Vagina (tissue), 2 donors: ENCODE results near the gene ANKZF1. TPM values are rescaled to one million over a fixed set of nuclear protein-coding genes. Genes with fewer than 3 reads are reported as not detected.

ENCODE experiments used
- DNase-seq, 2 donors: peaks; one replicate each; pipeline ENCODE4 v3.0.0-alpha.2; 2017; ENCODE audit errors: extremely low spot score in 2 of 2
- H3K27ac ChIP-seq: fragments of 200-600 bp; sonication (generic); one replicate; pipeline ENCODE4 v1.5.1; 2019
- H3K27me3 ChIP-seq: fragments of 200-600 bp; sonication (generic); one replicate; pipeline ENCODE4 v1.5.1; 2019
- H3K36me3 ChIP-seq, 2 donors: fragments of 200-600 bp; sonication (generic); one replicate each; pipeline ENCODE4 v1.5.1; 2017 to 2019
- H3K4me1 ChIP-seq: fragments of 200-600 bp; sonication (generic); one replicate; pipeline ENCODE4 v1.5.1; 2019
- H3K4me3 ChIP-seq, 2 donors: fragments of 200-600 bp; sonication (generic); 1 replicate in 1 of 2; 2 replicates in 1 of 2; pipeline ENCODE4 v1.5.1; 2016 to 2019
- H3K9me3 ChIP-seq: fragments of 200-600 bp; sonication (generic); one replicate; pipeline ENCODE4 v1.5.1; 2019
- POLR2A ChIP-seq, 2 donors: fragments of 450-650 bp; IDR thresholded peaks; one replicate each; pipeline ENCODE4 v1.6.1; 2017; ENCODE audit warnings: antibody characterized with exemption in 2 of 2, mild to moderate bottlenecking in 2 of 2, moderate library complexity in 2 of 2
- POLR2AphosphoS5 ChIP-seq, 2 donors: sonication (generic); formaldehyde crosslinking; IDR thresholded peaks; one replicate each; pipeline ENCODE4 v1.9.0; 2017; ENCODE audit warnings: antibody characterized with exemption in 2 of 2, mild to moderate bottlenecking in 2 of 2, low read depth in 1 of 2; ENCODE audit not compliant: insufficient read depth in 1 of 2
- intact Hi-C: fragments of 100-400 bp; cut with DNase I; formaldehyde crosslinking; loops from one replicate; pipeline ENCODE4 v1.15.1; 2023
- total RNA-seq: library from RNA; depleted of rRNA; stranded (reverse); fragments of >200 nt; gene quantifications from one replicate; pipeline ENCODE4 v1.2.3, GENCODE V29; 2016
- TF ChIP-seq, protein P1 (sequence below), 3 experiments: fragments of 450-650 bp in 2 of 3; fragments of 200-600 bp in 1 of 3; sonication (generic) in 1 of 3; IDR thresholded peaks; one replicate each; pipeline ENCODE4 v1.5.1; 2017 to 2019; ENCODE audit warnings: antibody characterized with exemption in 3 of 3, mild to moderate bottlenecking in 2 of 3, moderate library complexity in 2 of 3

The ANKZF1 gene
- total RNA-seq, 1 donor from 2014 or later: 98.7 TPM

DNA sequence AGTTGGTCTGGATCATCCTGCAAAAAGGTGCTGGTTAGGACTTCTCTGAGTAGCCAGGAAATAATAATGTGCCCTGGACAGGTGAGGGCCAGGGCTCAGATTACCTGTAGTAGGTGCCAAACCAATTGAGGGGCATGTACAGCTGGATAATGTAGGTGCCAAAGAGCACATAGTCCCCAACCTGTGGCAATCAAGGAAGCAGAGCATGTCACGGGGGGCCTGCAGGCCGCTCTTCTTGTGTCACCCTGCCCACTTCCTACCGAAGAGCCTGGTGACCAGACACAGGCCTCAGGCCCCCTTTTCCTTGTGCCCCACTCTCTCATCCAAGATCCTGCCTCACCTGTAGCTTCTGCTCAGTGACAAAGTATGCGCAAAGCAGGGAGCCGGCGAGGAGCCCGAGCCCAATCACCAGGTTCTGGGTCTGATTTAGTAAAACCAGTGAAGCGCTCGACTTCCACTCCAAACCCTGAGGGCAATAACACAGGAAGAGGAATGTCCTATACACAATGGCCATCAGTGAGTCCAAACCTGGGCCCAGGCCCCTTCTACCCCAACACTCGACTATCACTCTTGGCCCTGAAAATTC, 16.0 kb upstream of the ANKZF1 start:
- intact Hi-C loops: no loop called here
- DNase-seq: no peak
- H3K4me3 ChIP-seq: no peak overlapping the region
- TF ChIP-seq, protein P1, sequence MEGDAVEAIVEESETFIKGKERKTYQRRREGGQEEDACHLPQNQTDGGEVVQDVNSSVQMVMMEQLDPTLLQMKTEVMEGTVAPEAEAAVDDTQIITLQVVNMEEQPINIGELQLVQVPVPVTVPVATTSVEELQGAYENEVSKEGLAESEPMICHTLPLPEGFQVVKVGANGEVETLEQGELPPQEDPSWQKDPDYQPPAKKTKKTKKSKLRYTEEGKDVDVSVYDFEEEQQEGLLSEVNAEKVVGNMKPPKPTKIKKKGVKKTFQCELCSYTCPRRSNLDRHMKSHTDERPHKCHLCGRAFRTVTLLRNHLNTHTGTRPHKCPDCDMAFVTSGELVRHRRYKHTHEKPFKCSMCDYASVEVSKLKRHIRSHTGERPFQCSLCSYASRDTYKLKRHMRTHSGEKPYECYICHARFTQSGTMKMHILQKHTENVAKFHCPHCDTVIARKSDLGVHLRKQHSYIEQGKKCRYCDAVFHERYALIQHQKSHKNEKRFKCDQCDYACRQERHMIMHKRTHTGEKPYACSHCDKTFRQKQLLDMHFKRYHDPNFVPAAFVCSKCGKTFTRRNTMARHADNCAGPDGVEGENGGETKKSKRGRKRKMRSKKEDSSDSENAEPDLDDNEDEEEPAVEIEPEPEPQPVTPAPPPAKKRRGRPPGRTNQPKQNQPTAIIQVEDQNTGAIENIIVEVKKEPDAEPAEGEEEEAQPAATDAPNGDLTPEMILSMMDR (IDR thresholded peaks at IDR 0.05): no peak
- no peak for TF ChIP-seq POLR2A (IDR thresholded peaks at IDR 0.05)
- no peak for TF ChIP-seq POLR2AphosphoS5 (IDR thresholded peaks at IDR 0.05; ENCODE audit: insufficient read depth in 1 of 2, low read depth in 1 of 2)
- no peak overlapping the region for H3K27ac ChIP-seq
- no peaks in the 10 kb centered on the region for H3K27me3 ChIP-seq
- peaks cover 28% of the 10 kb centered on the region for H3K4me1 ChIP-seq
- no peaks in the 10 kb centered on the region for H3K9me3 ChIP-seq
- H3K36me3 ChIP-seq: peaks cover 0 to 54% of the 10 kb centered on the region in 2 donors

DNA sequence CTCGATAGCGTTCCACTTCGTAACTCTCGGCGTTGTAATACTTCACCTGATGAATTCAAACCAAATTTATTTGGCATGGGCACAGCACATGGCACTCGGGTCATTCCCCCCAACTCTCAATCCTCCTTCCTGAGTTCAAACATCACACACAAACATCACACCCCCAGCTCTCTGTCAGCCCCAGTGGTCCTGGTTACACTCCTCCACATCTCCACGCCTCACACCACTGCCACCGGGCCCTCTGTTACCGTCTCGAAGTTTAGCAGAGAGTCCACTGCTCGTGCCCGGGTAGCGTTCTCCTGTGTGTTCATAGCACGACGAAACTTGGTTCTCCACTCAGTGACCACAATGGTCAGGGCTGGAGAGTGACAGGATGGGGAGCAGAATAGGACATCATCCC, 15.5 kb upstream of the ANKZF1 start:
- DNase-seq: no peak
- intact Hi-C loops: no loop called here
- H3K36me3 ChIP-seq: peaks cover 0 to 50% of the 10 kb centered on the region in 2 donors

DNA sequence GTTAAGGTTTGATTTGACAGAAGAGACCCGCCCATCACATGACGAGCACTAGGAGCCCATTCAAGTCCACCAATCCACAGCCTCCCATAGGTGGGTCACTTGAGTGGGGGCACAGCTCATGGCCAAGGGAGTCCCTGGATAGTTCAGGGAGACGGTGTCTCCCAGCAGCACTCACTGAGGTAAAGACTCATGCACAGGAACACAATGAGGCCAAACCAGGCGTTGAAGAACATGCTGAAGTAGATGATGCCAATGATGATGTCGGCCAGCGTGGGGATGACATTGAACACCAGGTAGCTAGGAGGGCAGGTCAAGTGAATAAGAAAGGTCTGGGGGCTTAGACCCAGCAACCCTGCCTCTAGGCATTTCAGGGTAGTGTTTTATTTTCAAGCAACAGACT, 14.8 kb upstream of the ANKZF1 start:
- Histone ChIP-seq H3K36me3 (peaks cover 0 to 47% of the 10 kb centered on the region in 2 donors), H3K27ac (no peak overlapping the region), H3K4me3 (no peak overlapping the region), H3K4me1 (peaks cover 36% of the 10 kb centered on the region), H3K27me3 (no peaks in the 10 kb centered on the region), H3K9me3 (no peaks in the 10 kb centered on the region)
- DNase-seq: no peak
- TF ChIP-seq POLR2AphosphoS5 (IDR thresholded peaks at IDR 0.05; ENCODE audit: insufficient read depth in 1 of 2, low read depth in 1 of 2) (no peak), POLR2A (IDR thresholded peaks at IDR 0.05) (no peak)
- TF ChIP-seq, protein P1 (IDR thresholded peaks at IDR 0.05): no peak
- intact Hi-C loops: no loop called here

More for the DNA sequence above, 15.5 kb upstream of the ANKZF1 start:
- Histone ChIP-seq H3K4me3 (no peak overlapping the region), H3K9me3 (no peaks in the 10 kb centered on the region), H3K4me1 (peaks cover 30% of the 10 kb centered on the region), H3K27me3 (no peaks in the 10 kb centered on the region), H3K27ac (no peak overlapping the region)
- no peak for TF ChIP-seq POLR2AphosphoS5 (IDR thresholded peaks at IDR 0.05; ENCODE audit: insufficient read depth in 1 of 2, low read depth in 1 of 2)
- TF ChIP-seq, protein P1 (IDR thresholded peaks at IDR 0.05): no peak
- no peak for TF ChIP-seq POLR2A (IDR thresholded peaks at IDR 0.05)

DNA sequence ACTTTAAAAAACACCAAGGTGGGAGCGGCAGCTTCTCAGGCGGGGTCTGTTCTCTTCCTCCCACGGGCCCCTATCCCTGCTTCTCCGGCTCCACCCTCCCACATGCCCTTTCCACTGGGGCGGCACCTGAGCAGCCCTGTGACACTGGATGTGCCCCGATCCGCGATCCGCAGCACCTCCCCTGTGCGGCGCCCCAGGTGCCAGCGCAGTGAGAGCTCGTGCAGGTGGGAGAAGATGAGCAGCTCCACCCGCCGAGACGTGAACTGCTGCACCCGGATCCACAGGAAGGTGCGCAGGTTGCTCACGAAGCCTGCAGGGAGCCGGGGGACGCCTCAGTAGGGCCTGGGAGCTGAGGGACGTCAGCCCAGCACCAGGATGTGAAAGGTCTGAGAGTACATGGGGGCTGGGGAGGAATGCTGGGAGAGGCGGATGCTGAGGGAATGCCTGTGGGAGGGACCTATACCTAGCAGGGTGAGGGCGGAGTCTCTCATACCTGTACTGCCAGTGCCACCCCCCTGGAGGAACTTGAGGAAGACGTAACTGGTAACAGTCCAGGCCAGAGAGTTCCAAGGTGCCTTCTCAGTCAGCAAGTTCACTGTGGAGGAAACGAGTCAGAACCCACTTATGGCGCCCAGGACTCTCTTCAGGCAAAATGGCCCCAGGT, 13.6 kb upstream of the ANKZF1 start:
- Histone ChIP-seq H3K4me3 (no peak overlapping the region), H3K27me3 (no peaks in the 10 kb centered on the region), H3K27ac (no peak overlapping the region), H3K9me3 (no peaks in the 10 kb centered on the region), H3K4me1 (peaks cover 40% of the 10 kb centered on the region), H3K36me3 (peaks cover 0 to 55% of the 10 kb centered on the region in 2 donors)
- DNase-seq: no peak
- no peak for TF ChIP-seq POLR2A (IDR thresholded peaks at IDR 0.05)
- no peak for TF ChIP-seq POLR2AphosphoS5 (IDR thresholded peaks at IDR 0.05; ENCODE audit: insufficient read depth in 1 of 2, low read depth in 1 of 2)
- TF ChIP-seq, protein P1 (IDR thresholded peaks at IDR 0.05): no peak
- intact Hi-C loops: no loop called here

DNA sequence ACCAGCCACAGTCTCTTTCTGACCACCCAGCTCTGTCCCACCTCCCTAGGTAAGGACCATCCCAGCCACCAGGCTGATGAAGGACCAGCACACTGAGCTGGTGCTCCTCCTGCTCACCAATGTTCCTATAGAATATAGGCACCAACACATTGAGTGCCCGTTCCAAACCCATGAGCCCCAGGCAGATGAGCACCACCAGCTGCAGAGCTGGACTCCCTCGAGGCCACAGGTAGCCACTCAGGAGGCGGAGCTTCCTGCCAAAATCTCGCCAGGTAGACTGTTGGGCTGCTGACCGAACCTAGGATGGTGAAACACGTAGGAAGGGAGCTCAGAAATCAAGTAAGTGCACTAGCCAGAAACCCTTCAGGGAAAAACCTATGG, 13.1 kb upstream of the ANKZF1 start:
- peaks cover 0 to 60% of the 10 kb centered on the region in 2 donors for H3K36me3 ChIP-seq
- no peak for DNase-seq
- no peaks in the 10 kb centered on the region for H3K27me3 ChIP-seq
- intact Hi-C loops: no loop called here
- no peak overlapping the region for H3K27ac ChIP-seq
- peaks cover 40% of the 10 kb centered on the region for H3K4me1 ChIP-seq
- H3K9me3 ChIP-seq: no peaks in the 10 kb centered on the region
- TF ChIP-seq POLR2AphosphoS5 (IDR thresholded peaks at IDR 0.05; ENCODE audit: insufficient read depth in 1 of 2, low read depth in 1 of 2) (no peak), POLR2A (IDR thresholded peaks at IDR 0.05) (no peak)
- TF ChIP-seq, protein P1 (IDR thresholded peaks at IDR 0.05): no peak
- no peak overlapping the region for H3K4me3 ChIP-seq
